ENCODE data around the gene DIP2C. TPM values are rescaled to one million over a fixed set of nuclear protein-coding genes. Genes with fewer than 3 reads are reported as not detected.
"Not testable (repeated sequence)": the region's sequence is repeated elsewhere in the genome, so short reads cannot be mapped to it uniquely, and the experiment has no call there.

The DIP2C gene
- total RNA-seq, 1 donor from 2014 or later: 24.8 TPM

GRCh38 chr10:359093-359492 is 330.4 kb downstream of the DIP2C start:
- no peak for DNase-seq (ENCODE audit: low spot score)

DNA sequence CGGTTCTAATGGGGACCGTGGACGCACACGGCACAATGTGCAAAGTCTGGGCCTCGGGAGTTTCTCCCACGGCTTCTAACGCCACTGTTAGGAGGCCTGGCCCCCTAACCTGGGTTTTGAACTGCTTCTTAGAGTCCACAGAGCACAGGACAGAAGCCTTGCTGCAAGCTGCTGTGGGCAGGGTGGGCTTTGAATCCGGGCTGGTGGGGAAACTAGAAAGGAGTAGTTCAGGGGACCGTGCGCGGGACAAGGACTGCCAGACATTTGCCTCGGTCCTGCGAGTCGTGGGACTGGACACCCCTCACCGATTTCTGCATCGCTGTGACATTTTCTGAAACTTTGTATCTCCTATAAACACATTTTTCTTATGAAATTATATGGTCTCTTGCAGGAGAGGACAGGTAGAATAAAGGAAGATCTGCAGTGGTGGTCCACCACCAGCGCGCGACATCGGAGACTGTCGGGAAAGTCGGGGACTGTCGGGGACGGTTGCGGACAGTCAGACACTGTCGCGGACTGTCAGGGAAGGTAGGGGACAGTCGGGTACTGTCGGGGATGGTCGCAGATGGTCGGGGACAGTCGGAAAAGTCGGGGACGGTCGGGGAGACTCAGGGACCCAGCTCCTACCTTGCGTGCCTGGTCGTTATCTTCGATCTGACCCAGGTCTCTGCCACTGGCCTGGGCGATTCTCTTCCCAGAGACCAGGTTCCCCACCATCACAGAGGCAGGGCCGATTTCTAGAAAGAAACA is 332.1 kb downstream of the DIP2C start:
- DNase-seq (ENCODE audit: low spot score): no peak

GRCh38 chr10:356452-356851 is 333.0 kb downstream of the DIP2C start:
- DNase-seq (ENCODE audit: low spot score): no peak

GRCh38 chr10:354901-355617 is 334.4 kb downstream of the DIP2C start:
- no peak for DNase-seq (ENCODE audit: low spot score)

DNA sequence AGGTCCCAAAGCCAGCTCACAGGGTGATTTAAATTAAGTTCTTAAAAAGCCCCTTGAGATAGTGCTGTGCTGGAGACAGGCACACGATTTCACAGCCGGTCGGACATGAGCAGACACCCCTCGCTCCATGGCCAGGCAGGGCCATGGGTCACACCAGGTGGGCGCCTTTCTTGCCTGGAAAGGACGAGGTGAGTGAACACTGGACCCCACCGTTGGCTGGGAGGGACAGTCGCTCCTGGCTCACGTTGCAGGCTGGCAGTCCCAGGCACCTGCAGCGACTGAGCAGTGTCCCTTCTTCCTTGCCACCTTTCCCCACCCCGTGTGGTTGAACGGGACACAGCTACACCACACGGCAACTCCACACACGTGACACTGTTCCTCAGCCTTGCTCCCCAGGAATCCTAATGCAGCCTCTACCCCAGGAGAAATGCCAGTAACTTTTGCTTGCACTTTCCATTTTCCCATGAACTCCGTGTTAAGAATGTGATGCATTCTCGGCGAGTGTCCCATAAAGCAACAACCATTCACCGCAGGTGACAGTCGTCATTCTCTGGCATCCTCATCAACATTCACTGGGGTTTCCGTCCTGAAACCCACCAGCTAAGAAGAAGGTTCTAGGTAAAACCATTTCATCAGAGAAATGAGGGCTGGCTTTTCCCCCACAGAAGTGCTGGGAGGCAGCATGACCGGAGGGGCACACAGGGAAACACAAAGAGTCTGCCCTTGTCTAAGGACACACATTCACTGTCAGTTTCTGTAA is 336.8 kb downstream of the DIP2C start:
- DNase-seq (ENCODE audit: low spot score): no peak

DNA sequence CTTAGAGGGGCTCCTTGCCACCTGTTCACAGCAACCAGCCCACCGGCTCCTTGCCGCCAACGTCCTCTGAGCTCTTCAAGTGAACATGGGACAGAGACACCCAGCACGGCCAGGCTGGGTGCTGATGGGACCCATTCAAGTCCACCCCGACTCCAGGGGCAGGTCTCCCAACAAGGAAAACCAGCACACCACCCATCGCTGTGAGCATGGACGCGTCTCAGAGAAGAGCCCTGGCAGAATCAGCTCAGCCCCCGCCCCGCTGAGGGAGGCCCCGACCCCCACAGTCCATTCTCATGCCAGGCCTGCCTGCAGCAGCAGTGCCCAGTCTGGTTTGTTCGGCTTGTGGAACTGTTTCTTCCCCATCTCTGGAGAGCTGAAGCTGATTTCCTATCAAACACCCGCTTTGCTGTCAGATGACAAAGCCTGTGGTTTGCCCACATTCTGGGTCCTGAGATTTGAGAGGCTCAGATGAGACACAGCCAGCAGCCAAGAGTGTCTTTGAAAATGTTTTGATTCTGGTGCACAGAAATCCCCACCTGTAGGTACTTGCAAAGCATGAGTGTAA is 337.6 kb downstream of the DIP2C start:
- no peak for DNase-seq (ENCODE audit: low spot score)

DNA sequence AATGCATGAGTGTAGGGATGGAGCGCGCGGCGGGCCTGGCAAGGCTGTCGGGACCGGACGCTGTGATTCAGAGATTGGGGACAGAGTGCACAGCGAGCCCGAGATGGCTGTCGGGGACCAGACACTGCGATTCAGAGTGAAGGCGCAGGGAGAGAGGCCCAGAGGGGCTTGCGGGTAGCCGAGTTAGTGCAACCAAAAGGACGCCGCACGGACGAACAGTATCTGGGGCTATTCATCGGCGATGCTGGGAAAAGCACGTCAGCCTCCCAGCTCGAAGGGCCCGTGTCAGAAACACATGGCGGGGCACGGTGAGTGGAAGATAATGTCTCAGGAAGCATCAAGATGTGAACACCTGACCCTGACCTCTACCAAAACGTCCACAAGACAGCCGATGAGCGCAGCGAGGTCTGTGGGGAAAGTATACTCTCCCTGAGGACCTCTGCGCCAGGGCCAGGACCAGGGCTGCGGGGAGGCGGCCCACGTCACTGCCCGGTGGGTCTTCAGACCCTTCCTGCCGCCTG is 338.4 kb downstream of the DIP2C start:
- no peak for DNase-seq (ENCODE audit: low spot score)

- DNase-seq (ENCODE audit: low spot score): no peak
Measured at GRCh38 chr10:349081-349480, 340.4 kb downstream of the DIP2C start.

GRCh38 chr10:348456-348855 is 341.0 kb downstream of the DIP2C start:
- DNase-seq (ENCODE audit: low spot score): no peak

- DNase-seq (ENCODE audit: low spot score): not testable (repeated sequence)
Measured at GRCh38 chr10:347774-348173, 341.7 kb downstream of the DIP2C start.

GRCh38 chr10:347190-347589 is 342.3 kb downstream of the DIP2C start:
- not testable (repeated sequence) for DNase-seq (ENCODE audit: low spot score)

DNA sequence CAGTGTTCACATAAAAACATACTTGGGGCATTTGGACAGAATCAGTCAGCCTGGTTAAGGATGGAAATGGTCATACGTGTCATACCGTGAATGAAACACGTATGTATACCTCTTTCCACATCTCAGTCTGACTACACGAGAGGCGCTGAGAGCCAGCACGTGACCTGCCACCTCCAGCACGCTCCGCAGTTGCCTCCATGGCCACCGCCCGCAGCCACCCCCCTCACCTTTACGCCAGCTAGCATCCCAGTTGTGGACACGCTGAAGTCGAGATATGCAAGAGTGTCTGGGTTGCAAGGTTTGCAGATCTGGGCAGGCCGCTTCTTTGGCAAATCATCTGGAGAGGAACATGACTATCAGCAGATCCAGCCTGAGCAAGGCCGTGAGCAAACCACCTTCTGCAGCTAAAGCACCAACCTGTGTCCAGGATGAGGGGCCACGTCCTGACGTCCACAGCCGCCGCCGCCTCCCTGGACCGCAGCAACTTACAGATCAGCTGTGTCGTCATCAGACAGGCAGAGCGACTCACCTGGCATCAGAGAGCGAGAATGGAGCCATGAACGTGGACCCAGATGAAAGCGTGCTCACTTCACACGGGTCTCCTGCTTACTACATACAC is 344.8 kb downstream of the DIP2C start:
- no peak for DNase-seq (ENCODE audit: low spot score)

GRCh38 chr10:343231-344220 is 345.9 kb downstream of the DIP2C start:
- no peak for DNase-seq (ENCODE audit: low spot score)

DNA sequence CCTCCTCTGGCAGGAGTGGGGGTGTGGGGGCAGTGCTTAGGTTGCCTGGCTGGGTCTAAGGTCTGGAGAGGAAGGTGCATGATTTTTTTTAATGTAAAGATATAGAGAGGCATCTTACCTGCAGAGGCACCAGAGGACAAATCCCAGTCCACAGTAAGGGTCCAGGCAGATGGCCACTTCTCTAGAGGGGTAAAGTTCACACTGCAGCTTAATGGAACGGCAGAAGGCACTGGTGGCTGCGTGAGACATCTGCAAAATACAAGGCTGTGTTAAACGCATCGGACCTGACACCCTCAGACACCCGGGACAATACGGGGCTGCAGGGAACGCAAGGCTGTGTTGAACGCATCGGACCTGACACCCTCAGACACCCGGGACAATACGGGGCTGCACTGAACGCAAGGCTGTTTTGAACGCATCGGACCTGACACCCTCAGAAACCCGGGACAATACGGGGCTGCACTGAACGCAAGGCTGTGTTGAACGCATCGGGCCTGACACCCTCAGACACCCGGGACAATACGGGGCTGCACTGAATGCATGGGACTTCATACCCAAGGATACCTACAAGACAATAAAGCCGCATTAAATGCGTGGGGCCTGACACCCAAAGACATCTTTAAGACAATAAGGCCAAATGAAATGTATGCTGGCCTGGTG is 348.3 kb downstream of the DIP2C start:
- no peak for DNase-seq (ENCODE audit: low spot score)

GRCh38 chr10:340646-341045 is 348.8 kb downstream of the DIP2C start:
- no peak for DNase-seq (ENCODE audit: low spot score)

- no peak for DNase-seq (ENCODE audit: low spot score)
Measured at GRCh38 chr10:339038-339391, 350.5 kb downstream of the DIP2C start.

DNA sequence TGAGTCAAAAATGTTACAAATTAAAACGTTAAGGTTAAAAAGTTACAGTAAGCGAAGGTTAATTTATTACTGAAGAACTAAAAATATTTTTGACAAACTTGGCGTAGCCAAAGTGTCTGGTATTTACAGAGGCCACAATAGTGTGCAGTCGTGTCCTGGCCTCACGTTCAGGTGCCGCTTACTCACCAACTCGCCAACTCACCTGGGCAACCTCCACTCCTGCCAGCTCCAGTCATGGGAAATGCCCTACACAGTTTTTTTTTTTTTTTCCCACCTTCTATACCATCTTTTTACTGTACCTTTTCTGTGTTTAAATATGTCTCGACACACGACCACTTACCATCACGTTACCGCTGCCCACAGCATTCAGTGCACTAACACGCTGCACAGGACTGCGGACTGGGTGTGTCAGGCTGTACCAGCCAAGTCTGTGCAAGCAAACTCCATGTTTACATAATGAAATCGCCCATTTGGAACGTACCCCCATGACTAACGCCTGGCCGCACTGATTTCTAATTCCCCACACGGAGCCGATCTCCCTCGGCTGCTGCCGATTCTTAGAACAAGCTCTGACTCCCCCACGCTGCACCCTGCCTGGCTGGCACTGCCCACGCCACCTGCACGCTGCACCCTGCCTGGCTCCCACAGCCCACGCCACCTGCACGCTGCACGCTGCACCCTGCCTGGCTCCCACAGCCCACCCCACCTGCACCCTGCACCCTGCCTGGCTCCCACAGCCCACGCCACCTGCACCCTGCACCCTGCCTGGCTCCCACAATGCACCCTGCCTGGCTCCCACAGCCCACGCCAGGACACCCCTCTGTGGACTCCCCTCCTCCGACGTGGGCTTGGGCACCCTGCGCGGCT is 351.1 kb downstream of the DIP2C start:
- no peak for DNase-seq (ENCODE audit: low spot score)

- DNase-seq (ENCODE audit: low spot score): no peak
Measured at GRCh38 chr10:336247-336646, 353.2 kb downstream of the DIP2C start.

Measured in umbilical cord (tissue), 2 donors.